Right lobe of liver (tissue), 6 donors: Measurements from ENCODE around the gene TMEM175. TPM values are rescaled to one million over a fixed set of nuclear protein-coding genes. Genes with fewer than 3 reads are reported as not detected.

Experiments used
- ATAC-seq, 4 donors: fragments of 200-7000 bp; cut with Tn5 transposase; one replicate each; pipeline ENCODE4 v1.9.1; 2020; ENCODE audit warnings: mild to moderate bottlenecking in 4 of 4, moderate library complexity in 4 of 4
- DNase-seq, 3 donors: peaks; one replicate each; pipeline ENCODE4 v3.0.0-alpha.2; 2020
- H3K27ac ChIP-seq, 3 donors: fragments of 200-600 bp; one replicate each; pipeline ENCODE4 v1.8.0; 2022
- H3K27me3 ChIP-seq, 2 donors: fragments of 200-600 bp; one replicate each; pipeline ENCODE4 v1.8.0; 2022
- H3K36me3 ChIP-seq, 4 donors: fragments of 200-600 bp; sonication (generic) in 1 of 4; one replicate each; pipeline versions ENCODE4 v1.5.1 to v1.8.0; 2017 to 2022; ENCODE audit warnings: control low read depth in 1 of 4
- H3K4me1 ChIP-seq, 4 donors: fragments of 200-600 bp; sonication (generic) in 1 of 4; one replicate each; pipeline versions ENCODE4 v1.5.1 to v1.8.0; 2017 to 2022; ENCODE audit warnings: control low read depth in 1 of 4
- H3K4me3 ChIP-seq, 3 donors: fragments of 200-600 bp; one replicate each; pipeline ENCODE4 v1.8.0; 2022
- H3K9me3 ChIP-seq, 4 donors: fragments of 200-600 bp; sonication (generic) in 1 of 4; one replicate each; pipeline versions ENCODE4 v1.5.1 to v1.8.0; 2017 to 2022; ENCODE audit warnings: control low read depth in 1 of 4
- POLR2A ChIP-seq: fragments of 450-650 bp; IDR thresholded peaks from one replicate; pipeline ENCODE4 v1.6.1; 2017; ENCODE audit warnings: antibody characterized with exemption, mild to moderate bottlenecking
- WGBS: methylation state at CpG from one replicate; pipeline ENCODE4 v1.1.6; 2018; ENCODE audit warnings: low coverage, low lambda C conversion rate; ENCODE audit not compliant: insufficient coverage; ENCODE audit errors: missing lambda C conversion rate; 5-methylcytosine and 5-hydroxymethylcytosine counted together
- intact Hi-C, 2 donors: fragments of 100-400 bp; cut with DNase I; formaldehyde crosslinking; loops; one replicate each; pipeline versions ENCODE4 v1.11.2 to v1.14.1; 2022
- total RNA-seq, 6 experiments: library from RNA; depleted of rRNA in 2 of 6; stranded (reverse); fragments of >200 nt in 2 of 6; fragmentation: NEBNext Ultra II Directional in 3 of 6; extraction: Animal tissue kit (Norgen Biotek cat#: 25700) in 3 of 6; gene quantifications; one replicate each; pipeline versions ENCODE4 v1.1.0 to v1.2.4, GENCODE V29; 2016 to 2023
- TF ChIP-seq, protein P1 (sequence below), 4 donors: fragments of 200-600 bp in 3 of 4; fragments of 450-650 bp in 1 of 4; IDR thresholded peaks; one replicate each; pipeline versions ENCODE4 v1.5.1 to v1.8.0; 2016 to 2022; ENCODE audit warnings: antibody characterized with exemption in 4 of 4, mild to moderate bottlenecking in 2 of 4
- donor health status: DM: no; HTN: yes; CAD: no.
- donor health status: DM: no; HTN: no; CAD: no.
- donor health status: DM: no; HTN: no; CAD: no.
- donor health status: DM: no; HTN: yes; CAD: no.
- donor health status: DM: no; HTN: yes; CAD: no.

TMEM175 gene
- total RNA-seq, 6 experiments from 2014 or later, result 22.0 to 31.8 (median 23.6) TPM

DNA sequence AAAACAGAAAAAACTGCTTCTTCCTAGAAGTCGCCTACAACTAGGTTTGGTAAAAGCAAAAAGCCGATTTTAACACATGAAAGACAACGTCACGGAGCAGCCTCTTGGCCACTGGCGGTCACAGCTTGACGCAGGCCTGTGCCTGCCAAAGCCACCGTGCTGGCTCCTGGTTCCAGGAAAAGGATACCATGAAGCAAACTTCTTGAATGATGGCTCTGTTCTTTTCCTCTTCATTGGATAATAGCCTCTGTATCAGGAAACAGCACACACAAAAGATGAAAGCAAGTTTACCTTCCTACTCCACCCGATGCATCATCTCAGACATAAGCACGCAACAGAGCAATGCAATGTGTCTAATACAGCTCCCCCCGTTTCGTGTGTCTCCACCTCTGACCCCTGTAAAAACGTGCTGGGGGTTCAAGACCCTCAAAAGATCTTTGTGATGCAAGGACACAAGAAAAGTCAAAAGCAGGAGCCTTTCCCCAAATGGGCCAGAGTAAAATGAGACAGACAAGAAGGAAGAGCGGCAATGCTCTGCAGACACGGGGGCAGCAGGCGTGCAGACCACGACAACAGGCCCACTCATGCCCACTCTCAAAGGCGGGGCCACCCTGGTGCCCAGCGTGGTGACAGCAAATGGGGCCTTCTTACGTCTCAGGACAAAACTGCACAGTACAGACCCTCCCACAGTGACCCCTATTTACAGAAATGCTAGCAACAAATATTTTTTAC lies 19.5 kb upstream of the TMEM175 start:
- Histone ChIP-seq H3K4me1 (peaks cover 0 to 6% (median 0%) of the 10 kb centered on the region in 4 donors), H3K4me3 (no peak overlapping the region), H3K9me3 (no peaks in the 10 kb centered on the region), H3K27ac (no peak overlapping the region), H3K36me3 (peaks cover 0 to 20% (median 3%) of the 10 kb centered on the region in 4 donors), H3K27me3 (no peaks in the 10 kb centered on the region)
- intact Hi-C loops, result no loop called here
- no peak for TF ChIP-seq POLR2A
- TF ChIP-seq, protein P1, sequence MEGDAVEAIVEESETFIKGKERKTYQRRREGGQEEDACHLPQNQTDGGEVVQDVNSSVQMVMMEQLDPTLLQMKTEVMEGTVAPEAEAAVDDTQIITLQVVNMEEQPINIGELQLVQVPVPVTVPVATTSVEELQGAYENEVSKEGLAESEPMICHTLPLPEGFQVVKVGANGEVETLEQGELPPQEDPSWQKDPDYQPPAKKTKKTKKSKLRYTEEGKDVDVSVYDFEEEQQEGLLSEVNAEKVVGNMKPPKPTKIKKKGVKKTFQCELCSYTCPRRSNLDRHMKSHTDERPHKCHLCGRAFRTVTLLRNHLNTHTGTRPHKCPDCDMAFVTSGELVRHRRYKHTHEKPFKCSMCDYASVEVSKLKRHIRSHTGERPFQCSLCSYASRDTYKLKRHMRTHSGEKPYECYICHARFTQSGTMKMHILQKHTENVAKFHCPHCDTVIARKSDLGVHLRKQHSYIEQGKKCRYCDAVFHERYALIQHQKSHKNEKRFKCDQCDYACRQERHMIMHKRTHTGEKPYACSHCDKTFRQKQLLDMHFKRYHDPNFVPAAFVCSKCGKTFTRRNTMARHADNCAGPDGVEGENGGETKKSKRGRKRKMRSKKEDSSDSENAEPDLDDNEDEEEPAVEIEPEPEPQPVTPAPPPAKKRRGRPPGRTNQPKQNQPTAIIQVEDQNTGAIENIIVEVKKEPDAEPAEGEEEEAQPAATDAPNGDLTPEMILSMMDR (IDR thresholded peaks at IDR 0.05), result no peak
- DNase-seq (peak in 2 of 3 donors; percentile 1 to 37), ATAC-seq (no peak)
- 79% methylated on average over 15 of the region's 19 CpGs for WGBS

DNA sequence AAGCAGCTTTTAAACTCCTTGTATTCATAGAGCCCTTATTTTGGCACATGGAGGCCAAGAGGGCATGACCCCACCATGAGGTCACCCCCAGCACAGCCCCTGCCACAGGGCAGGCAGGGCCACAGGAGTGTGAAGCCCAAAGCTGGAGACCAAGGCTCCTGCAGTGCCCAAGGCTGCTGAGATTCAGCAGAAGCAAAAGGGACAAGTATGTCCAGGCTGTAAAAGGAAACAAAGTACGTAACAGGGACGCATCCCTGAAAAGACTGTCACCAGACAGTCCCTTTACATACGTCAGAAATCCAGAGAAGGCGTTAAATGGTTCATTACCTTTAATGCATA lies 19.0 kb upstream of the TMEM175 start:
- intact Hi-C loops, result no loop called here
- H3K27me3 ChIP-seq, result no peaks in the 10 kb centered on the region
- TF ChIP-seq, protein P1 (IDR thresholded peaks at IDR 0.05), result no peak
- TF ChIP-seq POLR2A, result no peak
- 93% methylated on average over 4 of the region's 4 CpGs for WGBS
- H3K4me1 ChIP-seq, result peaks cover 0 to 6% (median 0%) of the 10 kb centered on the region in 4 donors
- H3K36me3 ChIP-seq, result peaks cover 0 to 20% (median 3%) of the 10 kb centered on the region in 4 donors
- ATAC-seq, result no peak
- H3K9me3 ChIP-seq, result no peaks in the 10 kb centered on the region
- peak in 2 of 3 donors; percentile 3 to 26 for DNase-seq
- no peak overlapping the region for H3K4me3 ChIP-seq
- H3K27ac ChIP-seq, result no peak overlapping the region

DNA sequence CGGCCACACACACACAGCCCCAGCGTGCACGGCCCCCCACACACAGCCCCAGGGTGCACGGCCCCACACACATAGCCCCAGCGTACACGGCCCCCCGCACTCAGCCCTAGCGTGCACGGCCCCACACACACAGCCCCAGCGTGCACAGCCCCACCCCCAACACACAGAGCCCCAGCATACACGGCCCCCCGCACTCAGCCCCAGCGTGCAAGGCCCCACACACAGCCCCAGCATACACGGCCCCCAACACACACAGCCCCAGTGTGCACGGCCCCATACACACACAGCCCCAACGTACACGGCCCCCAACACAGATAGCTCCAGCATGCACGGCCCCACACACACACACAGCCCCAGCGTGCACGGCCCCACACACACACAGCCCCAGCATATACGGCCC lies 17.7 kb upstream of the TMEM175 start:
- intact Hi-C loops, result no loop called here

DNA sequence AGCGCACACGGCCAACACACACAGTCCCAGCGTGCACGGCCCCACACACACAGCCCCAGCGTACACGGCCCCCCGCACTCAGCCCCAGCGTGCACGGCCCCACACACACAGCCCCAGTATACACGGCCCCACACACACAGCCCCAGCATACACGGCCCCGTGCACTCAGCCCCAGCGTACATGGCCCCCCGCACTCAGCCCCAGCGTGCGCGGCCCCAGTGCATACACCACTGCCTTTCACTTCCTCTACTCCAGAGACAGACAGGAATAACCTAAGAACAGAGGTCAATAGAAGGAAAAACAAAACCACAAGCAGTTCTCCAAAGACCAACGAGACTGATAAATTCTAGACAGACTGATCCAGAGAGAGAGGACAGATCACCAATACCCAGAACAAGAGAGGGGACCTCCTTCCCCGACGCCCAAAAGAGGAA lies 17.2 kb upstream of the TMEM175 start:
- peak in 2 of 3 donors; percentile 14 to 50 for DNase-seq
- WGBS, result 58% methylated on average over 20 of the region's 20 CpGs
- no peaks in the 10 kb centered on the region for H3K27me3 ChIP-seq
- H3K9me3 ChIP-seq, result no peaks in the 10 kb centered on the region
- H3K4me1 ChIP-seq, result peaks cover 0 to 6% (median 0%) of the 10 kb centered on the region in 4 donors
- H3K4me3 ChIP-seq, result no peak overlapping the region
- ATAC-seq, result peak; percentile 28 to 63 (median 48)
- peaks cover 0 to 20% (median 3%) of the 10 kb centered on the region in 4 donors for H3K36me3 ChIP-seq
- H3K27ac ChIP-seq, result no peak overlapping the region
- intact Hi-C loops, result no loop called here
- TF ChIP-seq POLR2A, result no peak
- TF ChIP-seq, protein P1 (IDR thresholded peaks at IDR 0.05), result no peak

More for the DNA sequence above, 17.7 kb upstream of the TMEM175 start:
- WGBS, result 98% methylated on average over 9 of the region's 21 CpGs
- no peak for TF ChIP-seq POLR2A
- TF ChIP-seq, protein P1 (IDR thresholded peaks at IDR 0.05), result no peak
- ATAC-seq (no peak), DNase-seq (peak in 2 of 3 donors; percentile 7 to 29)
- Histone ChIP-seq H3K4me1 (peaks cover 0 to 6% (median 0%) of the 10 kb centered on the region in 4 donors), H3K27me3 (no peaks in the 10 kb centered on the region), H3K9me3 (no peaks in the 10 kb centered on the region), H3K36me3 (peaks cover 0 to 20% (median 3%) of the 10 kb centered on the region in 4 donors), H3K4me3 (no peak overlapping the region), H3K27ac (no peak overlapping the region)
